HK-2 (cell line): Measurements from ENCODE around the gene GNA15.
A peak's percentile ranks its signal among the peaks of the same experiment; 100 is the strongest.
"Not testable (repeated sequence)": the region's sequence is repeated elsewhere in the genome, so short reads cannot be mapped to it uniquely, and the experiment has no call there.

Source experiments
- DNase-seq: peaks from one replicate; pipeline ENCODE4 v3.0.0-alpha.2; 2018; ENCODE audit not compliant: unreplicated experiment

Gene GNA15

GRCh38 chr19:3135961-3136683 is at the start of gene GNA15:
Gene GNA15, plus strand, starts transcription at chr19:3136033. Its CDS starts 418 bp downstream, at chr19:3136451.
- no peak for DNase-seq

- no peak for DNase-seq
Measured at GRCh38 chr19:3087769-3088168, 48.1 kb upstream of the GNA15 start.

GRCh38 chr19:3089299-3089855 is 46.5 kb upstream of the GNA15 start:
- DNase-seq, result not testable (repeated sequence)

- peak; percentile 41 for DNase-seq
Measured at GRCh38 chr19:3094601-3095440, 41.0 kb upstream of the GNA15 start.

- DNase-seq, result no peak
Measured at GRCh38 chr19:3095441-3096191, 40.2 kb upstream of the GNA15 start.

GRCh38 chr19:3096267-3096901 is 39.4 kb upstream of the GNA15 start:
- no peak for DNase-seq

GRCh38 chr19:3096902-3097326 is 38.9 kb upstream of the GNA15 start:
- no peak for DNase-seq

- DNase-seq, result no peak
Measured at GRCh38 chr19:3097442-3097871, 38.4 kb upstream of the GNA15 start.

GRCh38 chr19:3098141-3098514 is 37.7 kb upstream of the GNA15 start:
- no peak for DNase-seq

- no peak for DNase-seq
Measured at GRCh38 chr19:3098515-3099346, 37.1 kb upstream of the GNA15 start.

- DNase-seq, result no peak
Measured at GRCh38 chr19:3099347-3100145, 36.3 kb upstream of the GNA15 start.

GRCh38 chr19:3100331-3100730 is 35.5 kb upstream of the GNA15 start:
- no peak for DNase-seq

- no peak for DNase-seq
Measured at GRCh38 chr19:3100747-3101730, 34.8 kb upstream of the GNA15 start.

GRCh38 chr19:3102239-3103140 is 33.3 kb upstream of the GNA15 start:
- no peak for DNase-seq

GRCh38 chr19:3104708-3104983 is 31.2 kb upstream of the GNA15 start:
- DNase-seq, result no peak

GRCh38 chr19:3105641-3106508 is 30.0 kb upstream of the GNA15 start:
- DNase-seq, result no peak
